Neural cell (in vitro differentiated cells): ENCODE results near the gene AFAP1L1. TPM values are rescaled to one million over a fixed set of nuclear protein-coding genes. Genes with fewer than 3 reads are reported as not detected.

Experiments
- H2AFZ ChIP-seq: fragments of 200-600, 300-800 bp; sonication (generic), shearing (Covaris generic); 2 replicates; pipeline ENCODE4 v1.6.0; 2014; ENCODE audit warnings: low read depth, mild to moderate bottlenecking, antibody characterized with exemption, low read length, moderate library complexity
- H3F3A ChIP-seq: fragments of 200-600 bp; shearing (Covaris generic); 2 replicates; pipeline ENCODE4 v1.6.1; 2016; ENCODE audit warnings: mild to moderate bottlenecking, moderate library complexity, mixed read lengths, antibody characterized with exemption, low read length; ENCODE audit not compliant: insufficient read depth, poor library complexity, severe bottlenecking
- H3K27ac ChIP-seq: fragments of 200-600, 300-800 bp; sonication (generic), shearing (Covaris generic); 2 replicates; pipeline ENCODE4 v1.5.1; 2014; ENCODE audit warnings: mild to moderate bottlenecking, low read length, moderate library complexity
- H3K27me3 ChIP-seq: fragments of 300-800, 200-600 bp; sonication (generic), shearing (Covaris generic); 2 replicates; pipeline ENCODE4 v1.6.0; 2014; ENCODE audit warnings: mild to moderate bottlenecking, low read depth, low read length, moderate library complexity; ENCODE audit not compliant: insufficient read depth
- H3K36me3 ChIP-seq: fragments of 300-800, 200-600 bp; sonication (generic), shearing (Covaris generic); 2 replicates; pipeline ENCODE4 v1.5.1; 2014; ENCODE audit warnings: mild to moderate bottlenecking, antibody characterized with exemption, low read length, moderate library complexity; ENCODE audit not compliant: insufficient read depth
- H3K4me2 ChIP-seq: fragments of 300-800, 200-600 bp; sonication (generic), shearing (Covaris generic); 2 replicates; pipeline ENCODE4 v1.6.0; 2014; ENCODE audit warnings: mild to moderate bottlenecking, low read length
- H3K4me3 ChIP-seq: fragments of 300-800, 200-600 bp; sonication (generic), shearing (Covaris generic); 2 replicates; pipeline ENCODE4 v1.5.1; 2014; ENCODE audit warnings: mild to moderate bottlenecking, low read length, moderate library complexity
- H3K79me2 ChIP-seq: fragments of 200-600 bp; shearing (Covaris generic); replicated peaks from 2 replicates; pipeline ENCODE4 v1.6.0; 2014; ENCODE audit warnings: mild to moderate bottlenecking, low read length, moderate library complexity; ENCODE audit not compliant: insufficient read depth
- H3K9ac ChIP-seq: fragments of 300-800, 200-600 bp; sonication (generic), shearing (Covaris generic); 2 replicates; pipeline ENCODE4 v1.6.1; 2016; ENCODE audit warnings: mild to moderate bottlenecking, low read length, mixed read lengths
- H3K9me2 ChIP-seq: fragments of 200-600 bp; shearing (Covaris generic); 2 replicates; pipeline ENCODE4 v1.6.1; 2016; ENCODE audit warnings: mild to moderate bottlenecking, low read length, mixed read lengths; ENCODE audit not compliant: insufficient read depth
- H3K9me3 ChIP-seq: fragments of 200-600, 300-800 bp; sonication (generic), shearing (Covaris generic); 2 replicates; pipeline ENCODE4 v1.6.1; 2016; ENCODE audit warnings: mild to moderate bottlenecking, mixed run types, low read length, moderate library complexity, mixed read lengths
- H4K20me1 ChIP-seq: fragments of 200-600 bp; shearing (Covaris generic); 2 replicates; pipeline ENCODE4 v1.6.1; 2016; ENCODE audit warnings: mild to moderate bottlenecking, mixed run types; ENCODE audit not compliant: insufficient read depth
- EP300 ChIP-seq: fragments of 450-650 bp; conservative IDR thresholded peaks from 2 replicates; pipeline ENCODE4 v1.6.1; 2014; ENCODE audit warnings: antibody characterized with exemption, mild to moderate bottlenecking, moderate library complexity; ENCODE audit not compliant: poor library complexity, severe bottlenecking
- EZH2 ChIP-seq: fragments of 200-600, 300-800 bp; shearing (Covaris generic), sonication (generic); IDR thresholded peaks from 2 replicates; pipeline ENCODE4 v1.6.1; 2014; ENCODE audit warnings: antibody characterized with exemption, low read length, borderline replicate concordance, mild to moderate bottlenecking; ENCODE audit not compliant: insufficient read depth, poor library complexity, severe bottlenecking
- MXI1 ChIP-seq: fragments of 450-650 bp; conservative IDR thresholded peaks from 2 replicates; pipeline ENCODE4 v1.6.1; 2014; ENCODE audit warnings: antibody characterized with exemption, mild to moderate bottlenecking; ENCODE audit not compliant: poor library complexity, severe bottlenecking
- POLR2AphosphoS5 ChIP-seq: IDR thresholded peaks from 2 replicates; pipeline ENCODE4 v1.6.1; 2012
- RAD21 ChIP-seq: fragments of 450-650 bp; conservative IDR thresholded peaks from 2 replicates; pipeline ENCODE4 v1.6.1; 2014; ENCODE audit warnings: antibody characterized with exemption, mild to moderate bottlenecking, moderate library complexity
- SMC3 ChIP-seq: fragments of 450-650 bp; conservative IDR thresholded peaks from 2 replicates; pipeline ENCODE4 v1.6.1; 2014; ENCODE audit warnings: antibody characterized with exemption, mild to moderate bottlenecking, moderate library complexity; ENCODE audit not compliant: poor library complexity
- TAF1 ChIP-seq: IDR thresholded peaks from 2 replicates; pipeline ENCODE4 v1.6.1; 2012; ENCODE audit warnings: low read depth
- polyA plus RNA-seq: library from polyadenylated mRNA; depleted of rRNA; stranded (reverse); fragments of >200 nt; gene quantifications from 2 replicates; pipeline ENCODE4 v1.2.3, GENCODE V29; 2014
- TF ChIP-seq, protein P1 (sequence below): IDR thresholded peaks from 2 replicates; pipeline ENCODE4 v1.6.1; 2012; ENCODE audit warnings: borderline replicate concordance
- TF ChIP-seq, protein P2 (sequence below): fragments of 450-650 bp; IDR thresholded peaks from 2 replicates; pipeline ENCODE4 v1.5.1; 2014; ENCODE audit warnings: antibody characterized with exemption, mild to moderate bottlenecking, moderate library complexity; ENCODE audit not compliant: poor library complexity, severe bottlenecking

AFAP1L1 gene
- polyA plus RNA-seq, 1 donor from 2014 or later = not detected

DNA sequence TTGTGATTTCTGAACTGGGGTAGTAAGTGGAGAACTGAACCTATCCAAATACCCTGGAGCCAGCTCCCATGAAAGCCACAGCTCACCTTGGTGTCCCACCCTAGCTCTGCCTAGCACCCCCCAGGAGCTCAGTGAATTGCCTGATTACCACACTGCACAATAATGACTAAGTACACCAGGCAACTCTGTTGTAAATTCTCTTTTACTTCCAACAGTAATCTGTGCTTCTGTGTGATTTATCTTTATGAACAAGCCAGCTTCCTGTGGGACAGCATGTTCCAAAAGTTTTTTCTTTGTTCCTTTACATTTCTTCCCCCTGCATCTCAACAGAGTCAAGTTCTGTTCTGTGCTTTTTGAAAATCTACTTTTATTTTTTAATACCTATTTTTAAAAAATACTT is 51.6 kb downstream of the AFAP1L1 start:
- no peaks in the 10 kb centered on the region for H3K36me3 ChIP-seq
- no peaks in the 10 kb centered on the region for H3K9me3 ChIP-seq
- H3K4me3 ChIP-seq = no peak overlapping the region
- TF ChIP-seq EP300 (no peak), SMC3 (no peak), TAF1 (no peak), EZH2 (no peak), POLR2AphosphoS5 (no peak), MXI1 (no peak), RAD21 (no peak)
- TF ChIP-seq, protein P1, sequence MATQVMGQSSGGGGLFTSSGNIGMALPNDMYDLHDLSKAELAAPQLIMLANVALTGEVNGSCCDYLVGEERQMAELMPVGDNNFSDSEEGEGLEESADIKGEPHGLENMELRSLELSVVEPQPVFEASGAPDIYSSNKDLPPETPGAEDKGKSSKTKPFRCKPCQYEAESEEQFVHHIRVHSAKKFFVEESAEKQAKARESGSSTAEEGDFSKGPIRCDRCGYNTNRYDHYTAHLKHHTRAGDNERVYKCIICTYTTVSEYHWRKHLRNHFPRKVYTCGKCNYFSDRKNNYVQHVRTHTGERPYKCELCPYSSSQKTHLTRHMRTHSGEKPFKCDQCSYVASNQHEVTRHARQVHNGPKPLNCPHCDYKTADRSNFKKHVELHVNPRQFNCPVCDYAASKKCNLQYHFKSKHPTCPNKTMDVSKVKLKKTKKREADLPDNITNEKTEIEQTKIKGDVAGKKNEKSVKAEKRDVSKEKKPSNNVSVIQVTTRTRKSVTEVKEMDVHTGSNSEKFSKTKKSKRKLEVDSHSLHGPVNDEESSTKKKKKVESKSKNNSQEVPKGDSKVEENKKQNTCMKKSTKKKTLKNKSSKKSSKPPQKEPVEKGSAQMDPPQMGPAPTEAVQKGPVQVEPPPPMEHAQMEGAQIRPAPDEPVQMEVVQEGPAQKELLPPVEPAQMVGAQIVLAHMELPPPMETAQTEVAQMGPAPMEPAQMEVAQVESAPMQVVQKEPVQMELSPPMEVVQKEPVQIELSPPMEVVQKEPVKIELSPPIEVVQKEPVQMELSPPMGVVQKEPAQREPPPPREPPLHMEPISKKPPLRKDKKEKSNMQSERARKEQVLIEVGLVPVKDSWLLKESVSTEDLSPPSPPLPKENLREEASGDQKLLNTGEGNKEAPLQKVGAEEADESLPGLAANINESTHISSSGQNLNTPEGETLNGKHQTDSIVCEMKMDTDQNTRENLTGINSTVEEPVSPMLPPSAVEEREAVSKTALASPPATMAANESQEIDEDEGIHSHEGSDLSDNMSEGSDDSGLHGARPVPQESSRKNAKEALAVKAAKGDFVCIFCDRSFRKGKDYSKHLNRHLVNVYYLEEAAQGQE = no peak
- TF ChIP-seq, protein P2, sequence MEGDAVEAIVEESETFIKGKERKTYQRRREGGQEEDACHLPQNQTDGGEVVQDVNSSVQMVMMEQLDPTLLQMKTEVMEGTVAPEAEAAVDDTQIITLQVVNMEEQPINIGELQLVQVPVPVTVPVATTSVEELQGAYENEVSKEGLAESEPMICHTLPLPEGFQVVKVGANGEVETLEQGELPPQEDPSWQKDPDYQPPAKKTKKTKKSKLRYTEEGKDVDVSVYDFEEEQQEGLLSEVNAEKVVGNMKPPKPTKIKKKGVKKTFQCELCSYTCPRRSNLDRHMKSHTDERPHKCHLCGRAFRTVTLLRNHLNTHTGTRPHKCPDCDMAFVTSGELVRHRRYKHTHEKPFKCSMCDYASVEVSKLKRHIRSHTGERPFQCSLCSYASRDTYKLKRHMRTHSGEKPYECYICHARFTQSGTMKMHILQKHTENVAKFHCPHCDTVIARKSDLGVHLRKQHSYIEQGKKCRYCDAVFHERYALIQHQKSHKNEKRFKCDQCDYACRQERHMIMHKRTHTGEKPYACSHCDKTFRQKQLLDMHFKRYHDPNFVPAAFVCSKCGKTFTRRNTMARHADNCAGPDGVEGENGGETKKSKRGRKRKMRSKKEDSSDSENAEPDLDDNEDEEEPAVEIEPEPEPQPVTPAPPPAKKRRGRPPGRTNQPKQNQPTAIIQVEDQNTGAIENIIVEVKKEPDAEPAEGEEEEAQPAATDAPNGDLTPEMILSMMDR = no peak
- H3K79me2 ChIP-seq = no peaks in the 10 kb centered on the region
- H3K9me2 ChIP-seq = no peaks in the 10 kb centered on the region
- H4K20me1 ChIP-seq = no peaks in the 10 kb centered on the region
- H2AFZ ChIP-seq = no peak overlapping the region
- H3F3A ChIP-seq = no peaks in the 10 kb centered on the region
- no peak overlapping the region for H3K27ac ChIP-seq
- no peaks in the 10 kb centered on the region for H3K27me3 ChIP-seq
- H3K4me2 ChIP-seq = no peak overlapping the region
- no peak overlapping the region for H3K9ac ChIP-seq

DNA sequence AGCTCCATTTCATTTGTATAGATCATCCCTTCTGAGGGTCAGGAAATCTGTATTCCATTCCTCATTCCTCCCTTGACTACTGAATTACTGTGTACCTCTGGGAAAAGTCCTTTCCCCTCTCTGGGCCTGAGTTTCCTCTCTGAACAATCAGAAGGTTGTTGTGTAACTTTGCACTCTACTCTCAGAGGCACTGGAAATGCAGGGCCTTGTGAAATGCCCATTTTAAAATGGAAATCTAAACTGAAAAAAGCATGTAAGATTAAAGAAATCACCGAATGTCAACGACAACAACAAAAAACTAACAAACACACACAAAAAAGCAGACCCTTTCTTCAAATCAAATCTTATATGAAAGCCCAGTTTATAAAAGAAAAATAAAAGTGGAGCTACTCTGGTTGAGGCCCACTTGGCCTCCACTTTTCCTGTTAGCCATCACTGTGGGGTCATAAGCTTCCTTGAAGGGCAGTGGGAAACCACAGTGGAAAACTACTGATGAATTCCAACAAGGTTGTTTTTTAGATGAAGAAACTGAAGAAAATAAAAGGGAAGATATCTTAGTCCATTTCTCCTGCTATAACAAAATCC is 52.1 kb downstream of the AFAP1L1 start:
- H3F3A ChIP-seq = no peaks in the 10 kb centered on the region
- no peaks in the 10 kb centered on the region for H3K36me3 ChIP-seq
- H4K20me1 ChIP-seq = no peaks in the 10 kb centered on the region
- no peaks in the 10 kb centered on the region for H3K9me2 ChIP-seq
- H3K9me3 ChIP-seq = no peaks in the 10 kb centered on the region
- H3K27ac ChIP-seq = no peak overlapping the region
- no peaks in the 10 kb centered on the region for H3K27me3 ChIP-seq
- H3K4me2 ChIP-seq = no peak overlapping the region
- TF ChIP-seq EP300 = no peak
- no peak for TF ChIP-seq POLR2AphosphoS5
- no peak for TF ChIP-seq MXI1
- no peak for TF ChIP-seq SMC3
- TF ChIP-seq EZH2 = no peak
- TF ChIP-seq, protein P1 = no peak
- no peak for TF ChIP-seq TAF1
- TF ChIP-seq, protein P2 = no peak
- H3K79me2 ChIP-seq = no peaks in the 10 kb centered on the region
- H2AFZ ChIP-seq = no peak overlapping the region
- no peak overlapping the region for H3K9ac ChIP-seq
- H3K4me3 ChIP-seq = no peak overlapping the region
